ENCODE measurements around the gene CYP19A1.

CYP19A1 gene

GRCh38 chr15:51180534-51180933, 157.9 kb downstream of the CYP19A1 start:
- peak in 1 of 42 donors; percentile 17 for DNase-seq
- intact Hi-C loops (cut with DNase I): no loop called here

- intact Hi-C loops (cut with DNase I): no loop called here
- no peak for DNase-seq
Measured at GRCh38 chr15:51180011-51180410, 158.4 kb downstream of the CYP19A1 start.

GRCh38 chr15:51172193-51172592, 166.2 kb downstream of the CYP19A1 start:
- DNase-seq: no peak

GRCh38 chr15:51171634-51171932, 166.8 kb downstream of the CYP19A1 start:
- intact Hi-C loops (cut with DNase I): no loop called here
- DNase-seq: no peak

More at GRCh38 chr15:51172193-51172592, 166.2 kb downstream of the CYP19A1 start:
- intact Hi-C loops (cut with DNase I): no loop called here

GRCh38 chr15:51170882-51171633, 167.3 kb downstream of the CYP19A1 start:
- DNase-seq: no peak
- intact Hi-C loops (cut with DNase I): no loop called here

GRCh38 chr15:51168700-51169099, 169.7 kb downstream of the CYP19A1 start:
- no peak for DNase-seq
- intact Hi-C loops (cut with DNase I): no loop called here

GRCh38 chr15:51163843-51164242, 174.6 kb downstream of the CYP19A1 start:
- peak in 1 of 42 donors; percentile 20 for DNase-seq
- intact Hi-C loops (cut with DNase I): loop anchor here (2.0 kb wide), 1 partner anchor 29 kb away; no protein-coding TSS in a partner anchor

GRCh38 chr15:51162865-51163762, 175.3 kb downstream of the CYP19A1 start:
- intact Hi-C loops (cut with DNase I): loop anchor here (2.0 kb wide), 1 partner anchor 30 kb away; no protein-coding TSS in a partner anchor
- DNase-seq: peak; percentile 59 to 96 (median 85)

GRCh38 chr15:51161491-51162220, 176.7 kb downstream of the CYP19A1 start:
- intact Hi-C loops (cut with DNase I): loop anchor here (2.0 kb wide), 1 partner anchor 31 kb away; no protein-coding TSS in a partner anchor
- no peak for DNase-seq

GRCh38 chr15:51160484-51160883, 177.9 kb downstream of the CYP19A1 start:
- intact Hi-C loops (cut with DNase I): no loop called here
- peak; percentile 61 to 93 (median 84) for DNase-seq

Data from head of caudate nucleus (tissue), 42 donors.